ENCODE data around the gene RIPK3. TPM values are rescaled to one million over a fixed set of nuclear protein-coding genes. Genes with fewer than 3 reads are reported as not detected.

The RIPK3 gene
- total and polyA plus RNA-seq, 4 donors, result 1.0 to 2.9 (median 1.9) TPM

DNA sequence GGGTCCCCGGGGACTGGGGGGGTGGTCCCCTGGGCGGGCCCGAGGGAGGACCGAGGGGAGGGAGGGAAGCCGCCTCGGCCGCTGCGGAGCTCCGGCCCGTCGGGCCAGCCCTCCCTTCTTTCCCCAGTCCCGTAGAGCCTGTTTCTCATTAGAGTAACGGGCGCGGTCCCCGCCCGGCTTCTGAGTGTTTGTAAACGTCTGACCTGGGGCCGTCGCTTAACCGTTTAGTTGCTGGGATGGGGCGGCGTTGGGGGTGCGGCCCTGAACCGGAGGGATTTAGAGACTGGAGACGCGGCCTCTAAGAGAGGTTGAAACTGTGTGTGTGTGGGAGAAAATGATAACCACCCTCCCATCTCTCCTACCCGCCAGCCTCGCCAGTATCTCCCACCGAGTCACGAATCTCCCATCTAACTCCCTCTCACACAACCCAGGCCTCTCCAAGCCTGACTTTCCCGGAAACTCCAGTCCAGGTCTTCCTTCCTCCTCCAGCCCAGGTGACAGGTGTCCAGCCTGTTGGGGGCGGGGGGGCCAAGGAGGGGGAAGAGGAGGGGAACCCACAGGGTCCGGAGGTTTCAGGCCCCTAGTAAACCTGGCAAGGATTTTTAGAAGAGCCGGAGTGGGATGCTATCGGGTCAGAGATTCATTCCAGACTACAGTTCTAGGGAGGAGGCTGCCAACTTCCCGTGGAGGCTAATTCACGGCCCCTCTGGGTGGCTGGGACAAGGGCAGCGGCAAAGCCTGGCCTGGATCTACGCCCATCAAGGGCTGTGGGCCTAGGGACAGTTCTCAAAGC is 27.1 kb upstream of the RIPK3 start:
- WGBS, result 20% methylated on average over 40 of the region's 40 CpGs
- peaks cover 0 to 5% (median 0%) of the 10 kb centered on the region in 4 donors for H3K27me3 ChIP-seq (ENCODE audit: control insufficient read depth in 4 of 4, insufficient read depth in 4 of 4, low read length in 3 of 4)

DNA sequence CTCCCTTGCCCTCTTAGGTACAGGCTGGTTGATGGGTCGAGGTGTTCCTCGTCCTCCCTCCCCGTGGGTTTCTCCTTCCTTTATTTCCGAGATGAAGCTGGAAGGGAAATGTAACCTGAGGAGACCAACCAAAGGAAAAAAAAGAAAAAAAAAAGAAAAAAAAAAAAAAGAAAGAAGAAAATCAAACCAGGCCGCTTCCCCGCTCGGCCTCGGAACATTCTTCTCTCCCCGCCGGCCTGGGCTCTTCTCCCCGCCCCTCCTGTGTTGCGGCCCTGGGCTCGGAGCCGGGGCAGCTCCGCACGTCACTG is 26.6 kb upstream of the RIPK3 start:
- no peak for DNase-seq (ENCODE audit: low spot score)
- Histone ChIP-seq H3K36me3 (ENCODE audit: control insufficient read depth in 4 of 4, insufficient read depth in 3 of 4, low read depth in 1 of 4, low read length in 3 of 4) (no peaks in the 10 kb centered on the region), H3K9ac (ENCODE audit: low read depth in 1 of 2, low read length in 2 of 2) (peak overlapping the region in 1 of 2 donors; percentile 7), H3K27me3 (ENCODE audit: control insufficient read depth in 4 of 4, insufficient read depth in 4 of 4, low read length in 3 of 4) (peaks cover 0 to 5% (median 0%) of the 10 kb centered on the region in 4 donors), H3K9me3 (ENCODE audit: control insufficient read depth in 4 of 4, low read length in 3 of 4) (no peaks in the 10 kb centered on the region), H3K27ac (ENCODE audit: low read depth in 1 of 2, low read length in 2 of 2) (peak overlapping the region; percentile 44 to 70), H3K4me1 (ENCODE audit: control insufficient read depth in 4 of 4, insufficient read depth in 4 of 4, low read length in 3 of 4) (peaks cover 0 to 5% (median 1%) of the 10 kb centered on the region in 4 donors), H3K4me3 (ENCODE audit: low read depth in 1 of 3, low read length in 3 of 3) (peak overlapping the region in 1 of 3 donors; percentile 31)
- no peak for TF ChIP-seq JUND (IDR thresholded peaks at IDR 0.05)
- TF ChIP-seq NR2F2 (IDR thresholded peaks at IDR 0.05), result no peak
- TF ChIP-seq EGR1 (IDR thresholded peaks at IDR 0.05; ENCODE audit: low read depth in 2 of 2), result no peak
- TF ChIP-seq SP1 (IDR thresholded peaks at IDR 0.05), result no peak
- TF ChIP-seq, protein P1, sequence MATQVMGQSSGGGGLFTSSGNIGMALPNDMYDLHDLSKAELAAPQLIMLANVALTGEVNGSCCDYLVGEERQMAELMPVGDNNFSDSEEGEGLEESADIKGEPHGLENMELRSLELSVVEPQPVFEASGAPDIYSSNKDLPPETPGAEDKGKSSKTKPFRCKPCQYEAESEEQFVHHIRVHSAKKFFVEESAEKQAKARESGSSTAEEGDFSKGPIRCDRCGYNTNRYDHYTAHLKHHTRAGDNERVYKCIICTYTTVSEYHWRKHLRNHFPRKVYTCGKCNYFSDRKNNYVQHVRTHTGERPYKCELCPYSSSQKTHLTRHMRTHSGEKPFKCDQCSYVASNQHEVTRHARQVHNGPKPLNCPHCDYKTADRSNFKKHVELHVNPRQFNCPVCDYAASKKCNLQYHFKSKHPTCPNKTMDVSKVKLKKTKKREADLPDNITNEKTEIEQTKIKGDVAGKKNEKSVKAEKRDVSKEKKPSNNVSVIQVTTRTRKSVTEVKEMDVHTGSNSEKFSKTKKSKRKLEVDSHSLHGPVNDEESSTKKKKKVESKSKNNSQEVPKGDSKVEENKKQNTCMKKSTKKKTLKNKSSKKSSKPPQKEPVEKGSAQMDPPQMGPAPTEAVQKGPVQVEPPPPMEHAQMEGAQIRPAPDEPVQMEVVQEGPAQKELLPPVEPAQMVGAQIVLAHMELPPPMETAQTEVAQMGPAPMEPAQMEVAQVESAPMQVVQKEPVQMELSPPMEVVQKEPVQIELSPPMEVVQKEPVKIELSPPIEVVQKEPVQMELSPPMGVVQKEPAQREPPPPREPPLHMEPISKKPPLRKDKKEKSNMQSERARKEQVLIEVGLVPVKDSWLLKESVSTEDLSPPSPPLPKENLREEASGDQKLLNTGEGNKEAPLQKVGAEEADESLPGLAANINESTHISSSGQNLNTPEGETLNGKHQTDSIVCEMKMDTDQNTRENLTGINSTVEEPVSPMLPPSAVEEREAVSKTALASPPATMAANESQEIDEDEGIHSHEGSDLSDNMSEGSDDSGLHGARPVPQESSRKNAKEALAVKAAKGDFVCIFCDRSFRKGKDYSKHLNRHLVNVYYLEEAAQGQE (IDR thresholded peaks at IDR 0.05), result no peak
- TF ChIP-seq HNF4G (IDR thresholded peaks at IDR 0.05), result no peak
- TF ChIP-seq, protein P2, sequence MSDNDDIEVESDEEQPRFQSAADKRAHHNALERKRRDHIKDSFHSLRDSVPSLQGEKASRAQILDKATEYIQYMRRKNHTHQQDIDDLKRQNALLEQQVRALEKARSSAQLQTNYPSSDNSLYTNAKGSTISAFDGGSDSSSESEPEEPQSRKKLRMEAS (IDR thresholded peaks at IDR 0.05), result no peak
- no peak for TF ChIP-seq FOXA1 (IDR thresholded peaks at IDR 0.05)
- TF ChIP-seq YY1 (IDR thresholded peaks at IDR 0.05), result no peak
- WGBS, result 32% methylated on average over 16 of the region's 16 CpGs

More for the DNA sequence above, 27.1 kb upstream of the RIPK3 start:
- Histone ChIP-seq H3K9me3 (ENCODE audit: control insufficient read depth in 4 of 4, low read length in 3 of 4) (no peaks in the 10 kb centered on the region), H3K4me1 (ENCODE audit: control insufficient read depth in 4 of 4, insufficient read depth in 4 of 4, low read length in 3 of 4) (peaks cover 0 to 5% (median 1%) of the 10 kb centered on the region in 4 donors), H3K4me3 (ENCODE audit: low read depth in 1 of 3, low read length in 3 of 3) (peak overlapping the region in 1 of 3 donors; percentile 31), H3K27ac (ENCODE audit: low read depth in 1 of 2, low read length in 2 of 2) (peak overlapping the region; percentile 44 to 70), H3K9ac (ENCODE audit: low read depth in 1 of 2, low read length in 2 of 2) (no peak overlapping the region), H3K36me3 (ENCODE audit: control insufficient read depth in 4 of 4, insufficient read depth in 3 of 4, low read depth in 1 of 4, low read length in 3 of 4) (no peaks in the 10 kb centered on the region)
- TF ChIP-seq FOXA1 (IDR thresholded peaks at IDR 0.05), result no peak
- TF ChIP-seq SP1 (IDR thresholded peaks at IDR 0.05), result peak; percentile 2
- DNase-seq (ENCODE audit: low spot score), result peak; percentile 66

DNA sequence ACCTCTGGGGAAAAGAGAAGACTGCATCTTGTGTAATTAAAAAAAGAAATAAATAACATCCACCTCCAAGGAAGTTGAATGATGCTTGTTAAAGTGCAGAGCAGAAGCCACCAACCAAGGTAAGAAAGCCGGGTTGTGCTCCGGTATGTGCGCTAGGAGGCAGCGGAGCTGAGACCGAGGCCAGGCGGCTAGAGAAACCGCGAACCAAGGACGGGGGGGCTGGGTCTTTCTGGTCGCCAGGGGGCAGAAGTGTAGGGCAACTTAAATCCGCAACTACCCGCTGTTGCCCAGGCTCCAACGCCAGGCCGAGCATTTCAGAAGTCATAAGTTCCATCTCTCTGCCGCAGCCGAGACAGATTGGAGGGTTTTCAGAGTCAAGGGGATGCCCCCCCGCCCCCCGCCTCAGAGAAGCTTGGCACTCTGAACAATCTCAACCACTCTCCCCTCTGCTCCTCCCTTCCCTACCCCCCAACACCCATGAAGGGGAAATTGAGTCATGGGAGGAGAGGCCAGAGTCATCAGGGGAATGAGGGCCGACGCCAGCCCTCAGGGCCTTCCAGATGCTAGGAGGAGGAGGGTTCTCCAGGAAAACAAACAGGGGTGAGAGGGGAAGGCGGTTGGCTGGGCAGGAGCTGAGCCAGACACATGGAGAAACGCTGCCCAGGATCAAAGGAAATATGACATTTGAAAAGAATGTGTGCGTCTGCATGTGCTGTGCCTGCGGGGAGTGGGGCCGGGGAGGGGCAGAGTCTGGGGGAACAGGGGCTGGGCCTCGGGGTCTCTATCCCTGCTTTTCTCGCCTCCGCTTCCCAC is 26.0 kb upstream of the RIPK3 start:
- Histone ChIP-seq H3K9me3 (ENCODE audit: control insufficient read depth in 4 of 4, low read length in 3 of 4) (no peaks in the 10 kb centered on the region), H3K27ac (ENCODE audit: low read depth in 1 of 2, low read length in 2 of 2) (peak overlapping the region; percentile 41 to 70), H3K9ac (ENCODE audit: low read depth in 1 of 2, low read length in 2 of 2) (peak overlapping the region in 1 of 2 donors; percentile 7), H3K4me1 (ENCODE audit: control insufficient read depth in 4 of 4, insufficient read depth in 4 of 4, low read length in 3 of 4) (peaks cover 0 to 5% (median 1%) of the 10 kb centered on the region in 4 donors), H3K36me3 (ENCODE audit: control insufficient read depth in 4 of 4, insufficient read depth in 3 of 4, low read depth in 1 of 4, low read length in 3 of 4) (no peaks in the 10 kb centered on the region), H3K27me3 (ENCODE audit: control insufficient read depth in 4 of 4, insufficient read depth in 4 of 4, low read length in 3 of 4) (peaks cover 0 to 5% (median 0%) of the 10 kb centered on the region in 4 donors), H3K4me3 (ENCODE audit: low read depth in 1 of 3, low read length in 3 of 3) (no peak overlapping the region)
- peak; percentile 79 for DNase-seq (ENCODE audit: low spot score)
- 19% methylated on average over 28 of the region's 28 CpGs for WGBS
- peak; percentile 10 to 35 for TF ChIP-seq HNF4A (conservative IDR thresholded peaks at IDR 0.05)
- TF ChIP-seq RXRA (IDR thresholded peaks at IDR 0.05), result peak; percentile 12 to 15
- TF ChIP-seq TAF1 (conservative IDR thresholded peaks at IDR 0.05), result no peak
- peak; percentile 45 for TF ChIP-seq YY1 (IDR thresholded peaks at IDR 0.05)
- TF ChIP-seq EGR1 (IDR thresholded peaks at IDR 0.05; ENCODE audit: low read depth in 2 of 2), result no peak
- TF ChIP-seq, protein P3, sequence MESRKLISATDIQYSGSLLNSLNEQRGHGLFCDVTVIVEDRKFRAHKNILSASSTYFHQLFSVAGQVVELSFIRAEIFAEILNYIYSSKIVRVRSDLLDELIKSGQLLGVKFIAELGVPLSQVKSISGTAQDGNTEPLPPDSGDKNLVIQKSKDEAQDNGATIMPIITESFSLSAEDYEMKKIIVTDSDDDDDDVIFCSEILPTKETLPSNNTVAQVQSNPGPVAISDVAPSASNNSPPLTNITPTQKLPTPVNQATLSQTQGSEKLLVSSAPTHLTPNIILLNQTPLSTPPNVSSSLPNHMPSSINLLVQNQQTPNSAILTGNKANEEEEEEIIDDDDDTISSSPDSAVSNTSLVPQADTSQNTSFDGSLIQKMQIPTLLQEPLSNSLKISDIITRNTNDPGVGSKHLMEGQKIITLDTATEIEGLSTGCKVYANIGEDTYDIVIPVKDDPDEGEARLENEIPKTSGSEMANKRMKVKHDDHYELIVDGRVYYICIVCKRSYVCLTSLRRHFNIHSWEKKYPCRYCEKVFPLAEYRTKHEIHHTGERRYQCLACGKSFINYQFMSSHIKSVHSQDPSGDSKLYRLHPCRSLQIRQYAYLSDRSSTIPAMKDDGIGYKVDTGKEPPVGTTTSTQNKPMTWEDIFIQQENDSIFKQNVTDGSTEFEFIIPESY (IDR thresholded peaks at IDR 0.05), result no peak
- TF ChIP-seq, protein P2 (IDR thresholded peaks at IDR 0.05), result no peak
- TF ChIP-seq NR2F2 (IDR thresholded peaks at IDR 0.05), result no peak
- TF ChIP-seq, protein P4, sequence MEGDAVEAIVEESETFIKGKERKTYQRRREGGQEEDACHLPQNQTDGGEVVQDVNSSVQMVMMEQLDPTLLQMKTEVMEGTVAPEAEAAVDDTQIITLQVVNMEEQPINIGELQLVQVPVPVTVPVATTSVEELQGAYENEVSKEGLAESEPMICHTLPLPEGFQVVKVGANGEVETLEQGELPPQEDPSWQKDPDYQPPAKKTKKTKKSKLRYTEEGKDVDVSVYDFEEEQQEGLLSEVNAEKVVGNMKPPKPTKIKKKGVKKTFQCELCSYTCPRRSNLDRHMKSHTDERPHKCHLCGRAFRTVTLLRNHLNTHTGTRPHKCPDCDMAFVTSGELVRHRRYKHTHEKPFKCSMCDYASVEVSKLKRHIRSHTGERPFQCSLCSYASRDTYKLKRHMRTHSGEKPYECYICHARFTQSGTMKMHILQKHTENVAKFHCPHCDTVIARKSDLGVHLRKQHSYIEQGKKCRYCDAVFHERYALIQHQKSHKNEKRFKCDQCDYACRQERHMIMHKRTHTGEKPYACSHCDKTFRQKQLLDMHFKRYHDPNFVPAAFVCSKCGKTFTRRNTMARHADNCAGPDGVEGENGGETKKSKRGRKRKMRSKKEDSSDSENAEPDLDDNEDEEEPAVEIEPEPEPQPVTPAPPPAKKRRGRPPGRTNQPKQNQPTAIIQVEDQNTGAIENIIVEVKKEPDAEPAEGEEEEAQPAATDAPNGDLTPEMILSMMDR (IDR thresholded peaks at IDR 0.05; ENCODE audit: low read depth, low read length, missing input control), result peak; percentile 92

Measured in liver (tissue), 9 donors.